Measurements from ENCODE around the gene FUZ.

Gene FUZ

GRCh38 chr19:49807058-49807903, 5.8 kb downstream of the FUZ start:
- DNase-seq (ENCODE audit: low read depth in 2 of 2): no peak

GRCh38 chr19:49806620-49806959, 6.5 kb downstream of the FUZ start:
- no peak for DNase-seq (ENCODE audit: low read depth in 2 of 2)

GRCh38 chr19:49805822-49806619, 7.1 kb downstream of the FUZ start:
- no peak for DNase-seq (ENCODE audit: low read depth in 2 of 2)

GRCh38 chr19:49803529-49803856, 9.6 kb downstream of the FUZ start:
- DNase-seq (ENCODE audit: low read depth in 2 of 2): no peak

GRCh38 chr19:49802836-49803528, 10.1 kb downstream of the FUZ start:
- DNase-seq (ENCODE audit: low read depth in 2 of 2): no peak

- no peak for DNase-seq (ENCODE audit: low read depth in 2 of 2)
These were observed 11.0 kb downstream of the FUZ start for GRCh38 chr19:49801966-49802661.

- DNase-seq (ENCODE audit: low read depth in 2 of 2): no peak
These were observed 11.6 kb downstream of the FUZ start for GRCh38 chr19:49801401-49801888.

- no peak for DNase-seq (ENCODE audit: low read depth in 2 of 2)
These were observed 12.3 kb downstream of the FUZ start for GRCh38 chr19:49800771-49801170.

- DNase-seq (ENCODE audit: low read depth in 2 of 2): no peak
These were observed 13.2 kb downstream of the FUZ start for GRCh38 chr19:49799798-49800376.

- DNase-seq (ENCODE audit: low read depth in 2 of 2): no peak
These were observed 13.8 kb downstream of the FUZ start for GRCh38 chr19:49799271-49799797.

- DNase-seq (ENCODE audit: low read depth in 2 of 2): no peak
These were observed 14.5 kb downstream of the FUZ start for GRCh38 chr19:49798574-49798973.

GRCh38 chr19:49795615-49796014, 17.5 kb downstream of the FUZ start:
- DNase-seq (ENCODE audit: low read depth in 2 of 2): no peak

- DNase-seq (ENCODE audit: low read depth in 2 of 2): no peak
These were observed 19.6 kb downstream of the FUZ start for GRCh38 chr19:49793561-49793840.

- no peak for DNase-seq (ENCODE audit: low read depth in 2 of 2)
These were observed 20.1 kb downstream of the FUZ start for GRCh38 chr19:49792829-49793560.

GRCh38 chr19:49791776-49792445, 21.2 kb downstream of the FUZ start:
- DNase-seq (ENCODE audit: low read depth in 2 of 2): no peak

GRCh38 chr19:49790866-49791265, 22.2 kb downstream of the FUZ start:
- no peak for DNase-seq (ENCODE audit: low read depth in 2 of 2)

GRCh38 chr19:49788857-49789256, 24.2 kb downstream of the FUZ start:
- DNase-seq (ENCODE audit: low read depth in 2 of 2): no peak

GRCh38 chr19:49787746-49788145, 25.3 kb downstream of the FUZ start:
- DNase-seq (ENCODE audit: low read depth in 2 of 2): no peak

GRCh38 chr19:49786376-49786820, 26.7 kb downstream of the FUZ start:
- DNase-seq (ENCODE audit: low read depth in 2 of 2): no peak

GRCh38 chr19:49782515-49782914, 30.6 kb downstream of the FUZ start:
- DNase-seq (ENCODE audit: low read depth in 2 of 2): no peak

Data from stimulated activated CD4-positive, alpha-beta T cell treated with anti-CD3 and anti-CD28 coated beads, Interleukin-1b, Interleukin-23, amount 100 ng/mL, for 4 hours (primary cell).